GM12878 (cell line): ENCODE data around the gene STEAP4. TPM values are rescaled to one million over a fixed set of nuclear protein-coding genes. Genes with fewer than 3 reads are reported as not detected.

Experiments used
- ATAC-seq: fragments of 200-7000 bp; cut with Tn5 transposase; 3 replicates; pipeline ENCODE4 v1.9.1; 2020; ENCODE audit warnings: mild to moderate bottlenecking, moderate library complexity
- BruUV-seq: library from RNA; stranded (reverse); fragments of 400-500 nt; replicated peaks from 2 replicates; lab custom pipeline; 2021; lab: Mats Ljungman, UMichigan
- CTCF ChIA-PET: fragments of 300-600 bp; sonication (Branson Sonifier 250); formaldehyde crosslinking; extraction: SDS; loops from one replicate; lab custom pipeline; 2021; ENCODE audit warnings: inconsistent platforms; lab: Yijun Ruan, JAX
- POLR2A ChIA-PET: fragments of 350-600 bp; formaldehyde crosslinking; extraction: SDS; loops from one replicate; lab custom pipeline; 2021; ENCODE audit warnings: inconsistent platforms; lab: Charles Lee
- RAD21 ChIA-PET: fragments of 300-600 bp; sonication (Branson Sonifier 250); formaldehyde crosslinking; loops from one replicate; lab custom pipeline; 2023; ENCODE audit warnings: antibody characterized with exemption; ENCODE audit not compliant: unreplicated experiment; lab: Charles Lee
- SMC1A ChIA-PET: fragments of 300-600 bp; sonication (Branson Sonifier 250); formaldehyde crosslinking; loops from one replicate; lab custom pipeline; 2023; ENCODE audit not compliant: unreplicated experiment, uncharacterized antibody; lab: Charles Lee
- DNase-seq: peaks from one replicate; pipeline ENCODE4 v3.0.0-alpha.2; 2011; ENCODE audit warnings: low read depth, low spot score
- FAIRE-seq: peaks from 3 replicates; lab custom pipeline; 2011; peaks lifted over from hg19 to GRCh38; lab: Jason Lieb, UNC
- H2AFZ ChIP-seq: 2 replicates; pipeline ENCODE4 v1.6.0; 2011; ENCODE audit warnings: low read depth, low read length, control low read depth; ENCODE audit not compliant: control insufficient read depth
- H3K27ac ChIP-seq: 2 replicates; pipeline ENCODE4 v1.5.1; 2011; ENCODE audit warnings: control low read depth; ENCODE audit not compliant: control insufficient read depth, insufficient read depth
- H3K27me3 ChIP-seq, 2 experiments: replicated peaks in 1 of 2; 2 replicates each; pipeline versions ENCODE4 v1.6.0 to v1.6.1; 2011; ENCODE audit warnings: low read length in 1 of 2; ENCODE audit not compliant: control insufficient read depth in 2 of 2, insufficient read depth in 2 of 2
- H3K36me3 ChIP-seq, 2 experiments: 2 replicates each; pipeline ENCODE4 v1.5.1; 2011; ENCODE audit warnings: low read length in 1 of 2; ENCODE audit not compliant: control insufficient read depth in 2 of 2, insufficient read depth in 2 of 2
- H3K4me1 ChIP-seq: 2 replicates; pipeline ENCODE4 v1.6.1; 2011; ENCODE audit warnings: mild to moderate bottlenecking, low read length, moderate library complexity, mixed read lengths; ENCODE audit not compliant: control insufficient read depth, insufficient read depth
- H3K4me2 ChIP-seq: 2 replicates; pipeline ENCODE4 v1.6.0; 2011; ENCODE audit warnings: control low read depth; ENCODE audit not compliant: control insufficient read depth, insufficient read depth
- H3K4me3 ChIP-seq: fragments of 200-600 bp; sonication (generic); 2 replicates; pipeline ENCODE4 v1.5.1; 2016
- H3K79me2 ChIP-seq: 2 replicates; pipeline ENCODE4 v1.6.0; 2011; ENCODE audit warnings: low read length; ENCODE audit not compliant: control insufficient read depth, insufficient read depth
- H3K9ac ChIP-seq: 2 replicates; pipeline ENCODE4 v1.8.0; 2011; ENCODE audit warnings: low read length, control low read depth, mixed read lengths; ENCODE audit not compliant: control insufficient read depth, insufficient read depth
- H3K9me3 ChIP-seq: replicated peaks from 3 replicates; pipeline ENCODE4 v1.5.1; 2011; ENCODE audit warnings: mild to moderate bottlenecking, low read length; ENCODE audit not compliant: control insufficient read depth, insufficient read depth
- H4K20me1 ChIP-seq: 2 replicates; pipeline ENCODE4 v1.6.0; 2011; ENCODE audit not compliant: control insufficient read depth, insufficient read depth
- ASH2L ChIP-seq: fragments of 300-600, 200-600 bp; sonication (generic); IDR thresholded peaks from 2 replicates; pipeline ENCODE4 v1.6.1; 2017; ENCODE audit warnings: low read depth, mild to moderate bottlenecking, borderline replicate concordance
- CBX5 ChIP-seq: sonication (generic); IDR thresholded peaks from 2 replicates; pipeline ENCODE4 v1.6.1; 2016; ENCODE audit warnings: low read depth, moderate library complexity, mild to moderate bottlenecking, inconsistent platforms
- FOXM1 ChIP-seq: IDR thresholded peaks from 2 replicates; pipeline ENCODE4 v1.6.1; 2012; ENCODE audit warnings: low read depth, mild to moderate bottlenecking, inconsistent platforms, low read length, moderate library complexity
- IKZF1 ChIP-seq: fragments of 450-650 bp; conservative IDR thresholded peaks from 2 replicates; pipeline ENCODE4 v1.6.1; 2017; ENCODE audit warnings: antibody characterized with exemption, mild to moderate bottlenecking
- MTA3 ChIP-seq: IDR thresholded peaks from 2 replicates; pipeline ENCODE4 v1.6.1; 2012; ENCODE audit warnings: low read length, inconsistent platforms, borderline replicate concordance
- MXI1 ChIP-seq: fragments of 150-350 bp; IDR thresholded peaks from 2 replicates; pipeline ENCODE4 v1.6.1; 2011; ENCODE audit warnings: low read depth, mild to moderate bottlenecking, inconsistent platforms, low read length, improper control_type of control experiment
- MYC ChIP-seq: IDR thresholded peaks from 2 replicates; pipeline ENCODE4 v1.6.1; 2011; ENCODE audit warnings: mild to moderate bottlenecking, low read length, moderate library complexity, inconsistent platforms; ENCODE audit not compliant: insufficient read depth, insufficient replicate concordance, insufficient read length, severe bottlenecking
- NBN ChIP-seq: fragments of 450-650 bp; IDR thresholded peaks from 2 replicates; pipeline ENCODE4 v1.6.1; 2016
- NFYB ChIP-seq: IDR thresholded peaks from 2 replicates; pipeline ENCODE4 v1.6.1; 2011; ENCODE audit warnings: low read depth, mild to moderate bottlenecking, low read length, improper control_type of control experiment, moderate library complexity; ENCODE audit not compliant: insufficient read depth
- POU2F2 ChIP-seq: IDR thresholded peaks from 3 replicates; pipeline ENCODE4 v1.6.1; 2011; ENCODE audit warnings: low read depth, mild to moderate bottlenecking, low read length, borderline replicate concordance
- RCOR1 ChIP-seq: conservative IDR thresholded peaks from 2 replicates; pipeline ENCODE4 v1.6.1; 2012; ENCODE audit warnings: low read depth, low read length, improper control_type of control experiment
- SRF ChIP-seq, 2 experiments: IDR thresholded peaks; 2 replicates each; pipeline ENCODE4 v1.6.1; 2011; ENCODE audit warnings: low read depth in 2 of 2, low read length in 2 of 2, mild to moderate bottlenecking in 1 of 2, moderate library complexity in 1 of 2
- TAF1 ChIP-seq: IDR thresholded peaks from 2 replicates; pipeline ENCODE4 v1.6.1; 2011; ENCODE audit warnings: mild to moderate bottlenecking, low read depth, low read length, borderline replicate concordance
- ZBED1 ChIP-seq: IDR thresholded peaks from 2 replicates; pipeline ENCODE4 v1.6.1; 2016; ENCODE audit warnings: borderline replicate concordance
- WGBS: methylation state at CpG from one replicate; pipeline ENCODE4 v1.1.6; 2016; ENCODE audit warnings: low lambda C conversion rate; ENCODE audit not compliant: insufficient replicate concordance, insufficient coverage; ENCODE audit errors: missing lambda C conversion rate; 5-methylcytosine and 5-hydroxymethylcytosine counted together
- in situ Hi-C: fragments of 300-500 bp; cut with MboI; formaldehyde crosslinking; loops from 9 replicates; pipeline ENCODE4 v1.14.3; 2018; ENCODE audit warnings: mixed read lengths
- intact Hi-C: fragments of 100-400 bp; cut with micrococcal nuclease; formaldehyde crosslinking; loops from one replicate; pipeline ENCODE4 v1.14.2; 2022; ENCODE audit not compliant: unreplicated experiment
- polyA plus RNA-seq, 11 experiments: library from polyadenylated mRNA; depleted of rRNA in 4 of 11; unstranded in 6 of 11; stranded (reverse) in 5 of 11; fragments of >200 nt; fragmentation: Nextera tagmentation in 4 of 11; fragmentation: Illumina TruSeq in 1 of 11; extraction: Ambion mirVana in 4 of 11; extraction: Trizol in 1 of 11; gene quantifications; 1 replicate in 1 of 11; 2 replicates in 10 of 11; pipeline versions ENCODE4 v1.2.1 to v1.2.3, GENCODE V29; 2011 to 2016; ENCODE audit warnings: inconsistent platforms in 2 of 11, missing spikeins in 2 of 11, low read depth in 1 of 11
- total RNA-seq, 4 experiments: library from RNA; depleted of rRNA in 3 of 4; stranded (reverse); fragments of >200 nt in 3 of 4; fragmentation: Illumina TruSeq in 1 of 4; extraction: Trizol in 1 of 4; gene quantifications; 2 replicates each; pipeline versions ENCODE4 v1.2.1 to v1.2.3, GENCODE V29; 2013 to 2021
- TF ChIP-seq, protein P1 (sequence below): fragments of 450-650 bp; IDR thresholded peaks from 2 replicates; pipeline ENCODE4 v1.6.1; 2018; ENCODE audit warnings: mild to moderate bottlenecking, low read depth, moderate library complexity; ENCODE audit not compliant: partially characterized antibody
- TF ChIP-seq, protein P2 (sequence below): fragments of 450-650 bp; formaldehyde crosslinking; IDR thresholded peaks from 2 replicates; pipeline ENCODE4 v1.4.0; 2020; ENCODE audit warnings: mild to moderate bottlenecking, moderate library complexity
- TF ChIP-seq, protein P3 (sequence below): IDR thresholded peaks from 2 replicates; pipeline ENCODE4 v1.6.1; 2012; ENCODE audit warnings: low read length, inconsistent platforms

The STEAP4 gene
- total and polyA plus RNA-seq, 10 of the 15 experiments (the other 5 are each of a cell fraction or from before 2014, with no cell fraction given), result 0.13 TPM; not detected in 9

DNA sequence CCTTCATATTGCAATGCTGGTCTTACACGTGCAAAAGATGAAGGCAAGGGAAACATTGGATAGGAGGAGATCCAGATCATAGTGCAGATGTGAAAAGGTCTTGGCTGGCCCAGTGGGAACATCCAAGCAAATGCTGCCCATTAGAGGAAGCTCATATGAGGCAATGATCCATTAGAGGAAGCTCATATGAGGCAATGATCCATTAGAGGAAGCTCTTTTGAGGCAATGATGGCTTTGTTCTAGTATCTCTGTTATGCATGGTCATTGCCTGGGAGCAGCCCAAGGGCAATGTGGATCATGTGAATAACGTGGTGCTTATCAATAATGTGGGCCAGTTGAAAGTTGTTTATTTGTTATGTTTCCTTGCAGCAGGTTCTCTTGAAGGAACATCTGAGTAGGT lies 37.8 kb downstream of the STEAP4 start (continued):
- no peak for TF ChIP-seq TAF1
- TF ChIP-seq ZBED1, result no peak

DNA sequence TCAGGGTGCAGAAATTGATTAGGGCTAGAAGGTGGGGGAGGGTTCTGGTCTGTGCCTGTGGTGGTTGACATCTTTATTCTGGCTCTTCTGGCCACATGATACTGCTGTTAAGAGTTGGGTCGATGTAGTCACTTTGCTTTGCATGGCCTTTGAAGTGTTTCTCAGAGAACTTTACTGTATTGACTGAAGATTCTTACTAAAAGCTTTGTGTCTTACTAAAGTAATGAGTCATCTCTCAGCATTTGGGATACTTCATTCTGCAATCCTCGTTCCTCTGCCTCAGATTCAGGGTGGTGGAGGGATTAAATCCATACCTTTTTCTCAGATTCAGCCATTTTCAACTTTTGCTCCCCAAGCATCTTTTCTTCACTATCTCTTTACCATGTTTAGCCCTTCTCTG lies 38.6 kb downstream of the STEAP4 start:
- Histone ChIP-seq H4K20me1 (no peaks in the 10 kb centered on the region), H3K4me1 (no peaks in the 10 kb centered on the region), H3K79me2 (no peaks in the 10 kb centered on the region), H2AFZ (no peak overlapping the region), H3K27ac (no peak overlapping the region), H3K36me3 (no peaks in the 10 kb centered on the region), H3K27me3 (no peaks in the 10 kb centered on the region), H3K4me3 (no peak overlapping the region), H3K9me3 (no peaks in the 10 kb centered on the region), H3K9ac (no peak overlapping the region), H3K4me2 (no peak overlapping the region)
- ChIA-PET POLR2A (no interaction called here), RAD21 (no interaction called here), SMC1A (interaction anchor here (1.2 kb wide), 1 partner anchor 8 kb away, joined by 3 read pairs; no protein-coding TSS in a partner anchor), CTCF (no interaction called here)
- in situ Hi-C loops, result no loop called here
- 0% methylated on average over 2 of the region's 2 CpGs for WGBS
- BruUV-seq, result no TSS peak
- FAIRE-seq (no peak), DNase-seq (no peak), ATAC-seq (no peak)
- intact Hi-C loops, result no loop called here
- no peak for TF ChIP-seq NFYB
- TF ChIP-seq CBX5, result no peak
- TF ChIP-seq MYC, result no peak
- TF ChIP-seq RCOR1, result no peak
- TF ChIP-seq, protein P1, sequence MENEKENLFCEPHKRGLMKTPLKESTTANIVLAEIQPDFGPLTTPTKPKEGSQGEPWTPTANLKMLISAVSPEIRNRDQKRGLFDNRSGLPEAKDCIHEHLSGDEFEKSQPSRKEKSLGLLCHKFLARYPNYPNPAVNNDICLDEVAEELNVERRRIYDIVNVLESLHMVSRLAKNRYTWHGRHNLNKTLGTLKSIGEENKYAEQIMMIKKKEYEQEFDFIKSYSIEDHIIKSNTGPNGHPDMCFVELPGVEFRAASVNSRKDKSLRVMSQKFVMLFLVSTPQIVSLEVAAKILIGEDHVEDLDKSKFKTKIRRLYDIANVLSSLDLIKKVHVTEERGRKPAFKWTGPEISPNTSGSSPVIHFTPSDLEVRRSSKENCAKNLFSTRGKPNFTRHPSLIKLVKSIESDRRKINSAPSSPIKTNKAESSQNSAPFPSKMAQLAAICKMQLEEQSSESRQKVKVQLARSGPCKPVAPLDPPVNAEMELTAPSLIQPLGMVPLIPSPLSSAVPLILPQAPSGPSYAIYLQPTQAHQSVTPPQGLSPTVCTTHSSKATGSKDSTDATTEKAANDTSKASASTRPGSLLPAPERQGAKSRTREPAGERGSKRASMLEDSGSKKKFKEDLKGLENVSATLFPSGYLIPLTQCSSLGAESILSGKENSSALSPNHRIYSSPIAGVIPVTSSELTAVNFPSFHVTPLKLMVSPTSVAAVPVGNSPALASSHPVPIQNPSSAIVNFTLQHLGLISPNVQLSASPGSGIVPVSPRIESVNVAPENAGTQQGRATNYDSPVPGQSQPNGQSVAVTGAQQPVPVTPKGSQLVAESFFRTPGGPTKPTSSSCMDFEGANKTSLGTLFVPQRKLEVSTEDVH, result no peak
- TF ChIP-seq MTA3, result no peak
- TF ChIP-seq, protein P2, sequence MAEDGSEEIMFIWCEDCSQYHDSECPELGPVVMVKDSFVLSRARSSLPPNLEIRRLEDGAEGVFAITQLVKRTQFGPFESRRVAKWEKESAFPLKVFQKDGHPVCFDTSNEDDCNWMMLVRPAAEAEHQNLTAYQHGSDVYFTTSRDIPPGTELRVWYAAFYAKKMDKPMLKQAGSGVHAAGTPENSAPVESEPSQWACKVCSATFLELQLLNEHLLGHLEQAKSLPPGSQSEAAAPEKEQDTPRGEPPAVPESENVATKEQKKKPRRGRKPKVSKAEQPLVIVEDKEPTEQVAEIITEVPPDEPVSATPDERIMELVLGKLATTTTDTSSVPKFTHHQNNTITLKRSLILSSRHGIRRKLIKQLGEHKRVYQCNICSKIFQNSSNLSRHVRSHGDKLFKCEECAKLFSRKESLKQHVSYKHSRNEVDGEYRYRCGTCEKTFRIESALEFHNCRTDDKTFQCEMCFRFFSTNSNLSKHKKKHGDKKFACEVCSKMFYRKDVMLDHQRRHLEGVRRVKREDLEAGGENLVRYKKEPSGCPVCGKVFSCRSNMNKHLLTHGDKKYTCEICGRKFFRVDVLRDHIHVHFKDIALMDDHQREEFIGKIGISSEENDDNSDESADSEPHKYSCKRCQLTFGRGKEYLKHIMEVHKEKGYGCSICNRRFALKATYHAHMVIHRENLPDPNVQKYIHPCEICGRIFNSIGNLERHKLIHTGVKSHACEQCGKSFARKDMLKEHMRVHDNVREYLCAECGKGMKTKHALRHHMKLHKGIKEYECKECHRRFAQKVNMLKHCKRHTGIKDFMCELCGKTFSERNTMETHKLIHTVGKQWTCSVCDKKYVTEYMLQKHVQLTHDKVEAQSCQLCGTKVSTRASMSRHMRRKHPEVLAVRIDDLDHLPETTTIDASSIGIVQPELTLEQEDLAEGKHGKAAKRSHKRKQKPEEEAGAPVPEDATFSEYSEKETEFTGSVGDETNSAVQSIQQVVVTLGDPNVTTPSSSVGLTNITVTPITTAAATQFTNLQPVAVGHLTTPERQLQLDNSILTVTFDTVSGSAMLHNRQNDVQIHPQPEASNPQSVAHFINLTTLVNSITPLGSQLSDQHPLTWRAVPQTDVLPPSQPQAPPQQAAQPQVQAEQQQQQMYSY (CRISPR knock-in tag), result no peak
- no peak for TF ChIP-seq POU2F2
- TF ChIP-seq ASH2L, result no peak
- no peak for TF ChIP-seq NBN
- TF ChIP-seq FOXM1, result no peak
- TF ChIP-seq SRF (IDR thresholded peaks at IDR 0.05; ENCODE audit: low read depth in 2 of 2, low read length in 2 of 2), result no peak
- no peak for TF ChIP-seq MXI1
- TF ChIP-seq, protein P3, sequence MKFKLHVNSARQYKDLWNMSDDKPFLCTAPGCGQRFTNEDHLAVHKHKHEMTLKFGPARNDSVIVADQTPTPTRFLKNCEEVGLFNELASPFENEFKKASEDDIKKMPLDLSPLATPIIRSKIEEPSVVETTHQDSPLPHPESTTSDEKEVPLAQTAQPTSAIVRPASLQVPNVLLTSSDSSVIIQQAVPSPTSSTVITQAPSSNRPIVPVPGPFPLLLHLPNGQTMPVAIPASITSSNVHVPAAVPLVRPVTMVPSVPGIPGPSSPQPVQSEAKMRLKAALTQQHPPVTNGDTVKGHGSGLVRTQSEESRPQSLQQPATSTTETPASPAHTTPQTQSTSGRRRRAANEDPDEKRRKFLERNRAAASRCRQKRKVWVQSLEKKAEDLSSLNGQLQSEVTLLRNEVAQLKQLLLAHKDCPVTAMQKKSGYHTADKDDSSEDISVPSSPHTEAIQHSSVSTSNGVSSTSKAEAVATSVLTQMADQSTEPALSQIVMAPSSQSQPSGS, result no peak
- no peak for TF ChIP-seq IKZF1
